PC-9 (cell line): ENCODE measurements around the gene SLC25A24.

Experiments used
- CTCF ChIP-seq: fragments of 200-600 bp; sonication (generic); conservative IDR thresholded peaks from 2 replicates; pipeline ENCODE4 v1.6.1; 2017; ENCODE audit warnings: mixed run types, antibody characterized with exemption, mild to moderate bottlenecking, moderate library complexity
- EZH2 ChIP-seq: fragments of 200-600 bp; sonication (generic); IDR thresholded peaks from 2 replicates; pipeline ENCODE4 v1.8.0; 2017; ENCODE audit warnings: antibody characterized with exemption, low read depth

DNA sequence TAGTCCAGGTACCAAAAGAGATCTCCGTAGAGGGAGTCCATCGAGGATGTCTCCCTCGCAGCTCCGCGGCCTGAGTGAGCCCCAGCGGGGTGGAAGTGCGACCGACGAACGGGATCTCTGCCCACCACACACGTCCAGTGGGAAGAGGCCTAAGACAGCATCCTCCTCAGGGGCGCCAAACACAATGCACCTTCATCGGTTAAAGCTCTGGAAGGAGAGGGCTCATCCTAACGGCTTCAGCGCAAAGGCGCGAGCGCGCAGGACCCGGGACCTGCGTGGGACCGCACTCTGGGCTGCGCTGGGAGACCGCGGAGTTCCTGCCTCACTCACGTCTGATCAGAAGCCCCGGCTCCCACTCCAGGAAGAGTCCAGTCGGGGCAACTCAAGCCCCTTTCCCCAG lies 7.6 kb downstream of the SLC25A24 start:
- TF ChIP-seq EZH2 (no peak), CTCF (no peak)
